Kidney glomerular epithelial cell (primary cell): ENCODE data around the gene CLSTN2.
A peak's percentile ranks its signal among the peaks of the same experiment; 100 is the strongest.

Experiments
- DNase-seq: peaks from one replicate; lab custom pipeline; 2025; lab: John Stamatoyannopoulos, UW

CLSTN2 gene

DNA sequence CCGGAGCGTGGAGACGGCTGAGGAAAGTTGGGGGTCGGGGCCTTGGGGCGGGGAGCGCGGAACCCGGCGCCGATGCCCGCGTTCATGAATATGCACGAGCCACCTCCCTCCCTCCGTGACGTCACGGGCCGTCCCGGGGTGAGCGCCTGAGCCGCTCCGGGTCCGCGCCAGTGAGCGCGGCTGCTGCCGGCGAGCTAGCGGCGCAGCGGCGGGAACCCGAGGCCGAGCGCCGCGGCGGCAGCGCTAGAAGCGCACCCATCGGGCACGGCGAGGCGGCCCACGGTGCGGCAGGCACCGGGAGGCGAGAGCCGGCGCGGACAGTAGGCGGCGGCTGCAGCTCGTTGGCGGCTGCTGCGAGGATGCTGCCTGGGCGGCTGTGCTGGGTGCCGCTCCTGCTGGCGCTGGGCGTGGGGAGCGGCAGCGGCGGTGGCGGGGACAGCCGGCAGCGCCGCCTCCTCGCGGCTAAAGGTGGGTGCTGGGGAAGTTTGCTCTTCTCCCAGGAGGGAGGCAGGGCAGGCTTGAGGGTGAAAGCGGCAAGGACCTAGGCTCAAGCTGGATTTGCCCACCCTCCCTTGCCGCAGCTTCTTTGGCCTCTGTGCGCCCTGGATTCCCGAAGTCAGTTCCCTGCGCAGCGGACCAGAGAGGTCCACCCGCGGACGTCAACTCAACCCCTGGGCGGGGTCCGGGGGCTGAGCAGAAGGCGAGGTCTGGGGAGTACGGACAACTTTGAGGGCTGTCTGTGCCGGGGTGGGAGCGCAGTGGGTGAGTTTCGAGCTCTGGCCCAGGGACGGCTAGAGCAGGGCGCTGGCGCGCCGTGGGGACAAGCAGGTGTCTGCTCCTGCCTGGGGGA lies at the start of gene CLSTN2:
TSS of gene CLSTN2 (plus strand) at position 170 of the 850 bp plus-strand sequence.
- DNase-seq, result peak; percentile 62

DNA sequence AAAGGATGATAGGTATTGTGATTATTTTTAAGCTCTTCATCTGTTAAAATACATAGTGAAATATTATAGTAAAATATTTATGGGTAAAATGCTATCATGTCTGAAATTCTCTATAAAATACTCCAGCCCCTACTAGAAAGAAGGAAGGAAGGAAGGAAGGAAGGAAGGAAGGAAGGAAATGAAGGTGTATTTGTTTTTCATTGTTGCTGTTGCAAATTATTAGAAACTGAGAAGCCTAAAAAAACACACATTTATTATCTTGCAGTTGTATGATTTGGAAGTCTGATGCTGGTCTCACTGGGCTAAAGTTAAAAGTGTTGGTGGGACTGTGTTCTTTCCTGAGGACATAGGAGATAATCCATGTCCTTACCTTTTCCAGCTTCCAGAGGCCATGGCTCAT lies 47.6 kb upstream of the CLSTN2 start:
- DNase-seq, result no peak

DNA sequence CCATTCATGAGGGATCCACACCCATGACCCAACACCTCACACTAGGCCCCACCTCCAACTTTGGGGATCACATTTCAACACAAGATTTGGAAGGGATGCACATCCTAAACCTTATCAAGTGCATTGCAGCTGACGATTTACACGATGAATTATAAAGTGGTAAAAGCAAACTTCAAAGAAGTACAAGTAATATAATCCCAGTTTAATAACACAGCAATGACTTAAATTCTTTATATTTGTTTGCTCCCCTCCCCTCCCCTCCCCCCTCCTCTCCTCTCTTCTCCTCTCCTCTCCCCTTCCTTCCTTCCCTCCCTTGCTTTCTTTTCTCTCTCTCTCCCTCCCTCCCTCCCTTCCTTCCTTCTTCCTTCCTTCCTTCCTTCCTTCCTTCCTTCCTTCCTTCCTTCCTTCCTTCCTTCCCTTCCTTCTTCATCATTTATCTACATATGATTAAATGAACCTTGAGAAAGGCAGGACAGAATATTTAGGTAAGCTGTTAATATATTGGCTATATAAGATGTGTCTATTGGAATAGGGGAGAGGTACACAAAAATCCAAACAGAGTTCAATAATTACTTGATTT lies 46.3 kb upstream of the CLSTN2 start:
- DNase-seq, result no peak

DNA sequence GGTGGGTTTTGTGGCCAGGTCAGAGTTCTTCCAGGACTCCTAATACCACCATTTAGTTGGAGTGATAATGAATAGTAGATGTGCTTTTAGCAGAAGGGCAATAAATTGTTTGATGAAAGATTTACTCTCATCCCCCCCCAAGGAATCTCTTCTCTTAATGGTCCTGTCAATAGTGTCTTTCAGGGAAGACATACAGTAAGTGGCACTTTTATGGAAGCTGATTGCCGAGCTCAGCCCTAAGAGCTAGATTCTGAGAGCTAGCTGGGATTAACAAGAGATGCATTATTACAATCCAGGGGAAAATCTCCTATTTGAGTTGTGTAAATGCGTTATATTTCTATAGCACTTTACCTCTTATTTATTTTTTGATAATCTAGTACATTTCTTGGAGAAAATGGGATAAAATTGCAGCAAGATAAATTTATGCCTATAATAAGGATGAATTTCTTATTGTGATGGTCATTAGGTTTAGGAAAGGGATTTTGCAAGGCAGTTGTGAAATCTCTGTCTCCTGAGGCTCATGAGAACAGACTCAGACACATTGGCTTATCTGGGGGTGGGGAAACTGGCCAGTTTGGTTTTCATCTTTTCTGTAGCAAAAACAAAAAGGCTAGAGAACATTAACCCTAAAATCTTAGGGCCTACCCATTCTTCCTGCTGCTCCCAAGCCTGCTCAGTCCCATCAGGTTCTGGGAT lies 41.6 kb upstream of the CLSTN2 start:
- no peak for DNase-seq

DNA sequence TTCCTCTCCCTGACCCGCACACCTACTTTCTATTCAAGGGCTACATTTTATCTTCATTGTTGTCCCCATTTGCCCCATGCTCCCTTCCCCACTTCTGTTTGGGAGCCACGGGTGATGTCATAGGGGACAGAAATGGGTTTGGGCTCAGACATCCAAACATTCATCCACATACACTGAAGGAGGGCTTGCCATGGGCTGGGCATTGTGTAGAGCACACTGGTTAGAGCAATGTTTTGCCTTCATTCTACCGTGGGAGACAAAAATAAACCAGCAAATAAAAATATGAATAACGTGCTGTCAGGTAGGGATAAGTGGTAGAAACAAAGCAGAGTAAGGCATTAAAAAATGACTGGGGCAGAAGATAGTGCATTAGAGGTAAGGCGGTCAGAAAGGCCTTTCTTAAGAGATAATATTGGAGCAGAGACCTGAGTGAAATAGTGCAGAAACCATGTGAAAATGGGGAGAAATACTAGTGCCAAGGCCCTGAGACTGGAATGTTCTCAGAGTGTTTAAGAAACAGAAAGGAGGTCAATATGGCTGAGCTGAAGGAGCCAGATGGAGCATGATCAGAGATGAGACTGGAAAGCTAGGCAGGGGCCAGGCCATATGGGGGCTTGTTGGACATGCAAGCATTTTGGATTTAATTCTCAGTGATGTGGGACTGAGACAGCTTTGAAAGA lies 40.9 kb upstream of the CLSTN2 start:
- DNase-seq, result no peak

DNA sequence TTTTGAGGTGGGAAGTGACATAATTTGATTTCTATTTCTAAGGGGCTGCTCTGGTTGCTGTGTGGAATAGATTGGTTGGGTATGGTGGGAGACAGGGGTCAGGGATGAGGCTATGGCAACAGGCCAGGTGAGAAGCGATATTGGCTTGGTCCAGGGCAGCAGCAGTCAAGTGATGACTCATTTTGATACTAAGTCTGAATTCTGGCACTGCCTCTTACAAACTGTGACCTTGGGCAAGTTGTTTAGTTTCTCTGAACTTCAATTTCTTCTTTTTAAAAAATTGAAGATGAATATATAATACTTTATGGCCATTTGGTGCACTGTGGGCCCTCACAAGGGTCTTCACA lies 40.4 kb upstream of the CLSTN2 start:
- no peak for DNase-seq

- DNase-seq, result no peak
These were observed 37.2 kb upstream of the CLSTN2 start for GRCh38 chr3:139897759-139898158.

- peak; percentile 96 for DNase-seq
These were observed 28.6 kb upstream of the CLSTN2 start for GRCh38 chr3:139906418-139906817.

DNA sequence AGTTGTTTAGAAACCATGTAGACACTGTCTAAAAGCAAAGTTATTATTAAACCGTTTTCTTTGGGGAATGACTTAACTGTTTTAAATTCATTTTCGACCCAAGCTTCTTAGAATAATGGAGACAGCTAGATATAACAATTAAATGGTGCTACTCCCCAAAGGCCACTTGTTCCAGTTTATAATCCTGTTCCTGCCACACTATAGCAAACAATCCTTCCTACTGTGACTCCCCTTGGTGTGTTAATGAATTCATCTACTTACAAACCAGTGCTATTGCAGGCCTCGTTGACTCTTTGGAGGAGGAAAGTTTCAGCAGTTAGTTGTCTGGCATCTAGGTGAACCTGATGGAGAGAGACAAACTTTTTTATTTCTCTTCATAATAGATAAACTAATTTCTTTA lies 25.2 kb upstream of the CLSTN2 start:
- DNase-seq, result no peak

GRCh38 chr3:139916271-139916670 lies 18.7 kb upstream of the CLSTN2 start:
- DNase-seq, result no peak

- no peak for DNase-seq
These were observed 17.7 kb upstream of the CLSTN2 start for GRCh38 chr3:139917226-139917785.

- no peak for DNase-seq
These were observed 6.1 kb upstream of the CLSTN2 start for GRCh38 chr3:139928708-139929505.

DNA sequence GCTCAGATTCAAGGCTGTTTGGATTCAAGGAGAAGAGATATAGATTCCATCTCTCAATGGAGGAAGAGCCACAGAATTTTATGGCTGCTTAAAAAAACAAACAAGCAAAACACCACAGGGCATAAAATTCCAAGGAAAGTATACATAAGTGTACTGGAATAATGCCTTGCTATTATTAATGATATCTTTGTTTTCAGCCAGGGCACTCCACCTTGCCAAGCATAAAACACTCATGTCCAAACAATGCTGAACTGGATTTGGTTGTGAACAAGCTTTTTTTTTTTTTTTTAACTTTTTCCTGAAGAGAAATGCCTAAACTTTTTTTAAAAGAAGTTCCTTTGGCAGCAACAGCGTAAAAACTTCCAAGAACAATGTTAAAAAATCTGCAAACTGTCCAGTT lies 4.8 kb upstream of the CLSTN2 start:
- DNase-seq, result peak; percentile 6

- DNase-seq, result no peak
These were observed 1.2 kb upstream of the CLSTN2 start for GRCh38 chr3:139933766-139934165.

DNA sequence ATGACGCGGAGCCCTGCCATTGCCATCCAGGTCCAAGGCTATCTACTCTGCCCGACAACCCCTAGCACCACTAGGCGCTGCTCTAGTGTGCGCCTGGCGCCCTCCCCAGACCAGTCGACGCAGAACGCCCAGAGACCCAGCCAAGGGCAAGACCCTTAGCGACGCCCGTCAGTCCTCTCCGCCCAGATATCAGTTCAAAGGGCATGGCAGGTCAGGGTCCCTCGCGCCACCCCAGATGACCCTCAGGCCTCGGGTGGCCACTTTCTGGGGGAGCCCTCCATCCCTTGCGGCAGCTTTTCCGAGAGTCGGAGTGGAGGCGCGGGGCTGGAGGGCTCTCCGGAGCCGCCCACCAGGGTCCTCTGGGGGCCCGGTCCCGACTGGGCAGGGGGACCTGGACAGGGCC lies 371 bp upstream of the CLSTN2 start:
- DNase-seq, result peak; percentile 82

DNA sequence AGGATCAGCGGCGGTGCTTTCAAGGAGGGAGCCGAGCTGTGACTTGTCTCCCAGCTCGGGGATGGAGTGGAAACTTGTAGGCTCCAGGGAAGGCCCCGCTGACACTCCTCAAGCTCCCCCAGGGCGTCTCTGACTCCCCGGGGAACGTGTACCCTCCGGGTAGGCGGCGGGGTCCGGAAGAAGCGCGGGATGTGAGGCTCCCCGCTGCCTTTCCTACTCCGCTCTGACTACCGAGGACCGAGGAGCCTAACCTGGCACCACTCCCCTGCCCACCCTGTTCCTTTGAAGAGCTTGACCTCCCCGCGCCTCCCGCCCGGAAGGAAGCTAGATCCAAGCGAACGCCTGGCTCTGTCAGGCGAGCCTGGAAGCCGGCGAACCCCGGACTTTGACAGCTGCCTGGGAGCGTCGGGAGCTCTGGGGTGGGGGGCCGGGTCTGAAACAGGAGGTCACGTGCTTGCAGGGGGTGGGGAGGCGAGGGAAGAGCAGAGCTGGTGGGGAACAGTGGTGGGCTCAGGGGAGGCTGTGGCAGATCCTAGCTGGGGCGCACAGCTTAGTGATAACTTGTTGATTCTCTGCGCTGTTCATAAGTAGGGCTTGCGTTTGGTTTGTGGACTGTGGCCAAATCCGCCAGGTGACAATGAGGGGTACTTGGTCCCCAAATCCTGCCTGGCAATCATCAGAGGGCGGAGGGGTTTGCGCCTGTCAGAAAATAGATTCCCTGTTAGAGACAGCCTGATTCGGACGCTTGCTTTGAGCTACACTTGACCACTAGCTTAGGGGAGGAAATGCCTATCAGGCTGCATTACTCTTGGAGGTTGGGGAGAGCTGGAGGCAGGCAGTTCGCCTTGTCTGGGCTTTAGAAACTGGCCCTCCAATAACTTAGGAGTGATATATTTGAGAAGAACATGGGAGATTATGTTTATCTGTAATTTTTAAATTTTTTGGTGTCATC lies 1.2 kb downstream of the CLSTN2 start:
- peak; percentile 10 for DNase-seq

GRCh38 chr3:139937674-139938279 lies 2.8 kb downstream of the CLSTN2 start:
- peak; percentile 59 for DNase-seq

DNA sequence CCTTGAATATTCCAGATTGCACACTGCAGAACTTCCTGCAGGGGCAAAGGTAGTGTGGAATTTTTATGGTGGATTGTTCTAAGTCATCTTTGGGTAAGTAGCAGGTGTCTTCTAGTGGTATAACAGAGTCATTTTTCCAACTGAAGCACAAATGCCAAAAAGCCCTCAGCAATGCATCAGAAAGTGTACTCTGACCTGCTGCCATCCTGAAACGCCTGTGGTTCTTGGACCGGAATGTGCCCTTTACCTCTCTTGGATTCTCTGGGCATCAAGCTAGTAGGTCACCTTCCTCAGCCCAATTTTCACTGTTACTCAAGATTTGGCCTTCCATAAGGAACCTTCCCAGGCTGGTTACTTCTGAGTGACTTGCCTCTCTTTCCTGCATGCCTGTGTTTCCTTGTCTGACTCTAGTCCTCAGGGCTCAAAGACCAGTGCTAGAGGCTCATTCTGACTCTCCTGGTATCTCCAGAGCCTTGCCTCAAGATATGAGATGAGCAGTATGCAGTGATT lies 4.8 kb downstream of the CLSTN2 start:
- no peak for DNase-seq

- DNase-seq, result peak; percentile 24
These were observed 5.6 kb downstream of the CLSTN2 start for GRCh38 chr3:139940622-139941021.

- DNase-seq, result no peak
These were observed 6.6 kb downstream of the CLSTN2 start for GRCh38 chr3:139941580-139941979.
